Aorta (tissue), 5 donors: Measurements from ENCODE around the gene TAGLN2. TPM values are rescaled to one million over a fixed set of nuclear protein-coding genes. Genes with fewer than 3 reads are reported as not detected.

Experiments used
- ATAC-seq: fragments of 200-7000 bp; cut with Tn5 transposase; one replicate; pipeline ENCODE4 v1.9.1; 2022; ENCODE audit warnings: moderate library complexity; ENCODE audit not compliant: low FRiP score
- DNase-seq, 2 donors: peaks; one replicate each; pipeline ENCODE4 v3.0.0-alpha.2; 2020
- H3K27ac ChIP-seq, 2 donors: one replicate each; pipeline ENCODE4 v1.5.1; 2013; ENCODE audit warnings: low read length in 2 of 2, mild to moderate bottlenecking in 2 of 2, moderate library complexity in 2 of 2, control low read depth in 1 of 2, inconsistent platforms in 1 of 2, low read depth in 1 of 2
- H3K27me3 ChIP-seq, 2 donors: one replicate each; pipeline ENCODE4 v1.6.1; 2013; ENCODE audit warnings: control low read depth in 1 of 2, low read length in 1 of 2, mild to moderate bottlenecking in 1 of 2, moderate library complexity in 1 of 2; ENCODE audit not compliant: insufficient read depth in 2 of 2, control insufficient read depth in 1 of 2
- H3K36me3 ChIP-seq, 2 donors: one replicate each; pipeline ENCODE4 v1.6.1; 2013; ENCODE audit warnings: control low read depth in 1 of 2, low read length in 1 of 2, mild to moderate bottlenecking in 1 of 2; ENCODE audit not compliant: insufficient read depth in 2 of 2, control insufficient read depth in 1 of 2
- H3K4me1 ChIP-seq, 2 donors: one replicate each; pipeline ENCODE4 v1.6.1; 2013; ENCODE audit warnings: low read length in 2 of 2, control low read depth in 1 of 2, mild to moderate bottlenecking in 1 of 2, moderate library complexity in 1 of 2; ENCODE audit not compliant: insufficient read depth in 2 of 2, control insufficient read depth in 1 of 2
- H3K4me3 ChIP-seq, 2 donors: one replicate each; pipeline ENCODE4 v1.5.1; 2013; ENCODE audit warnings: low read length in 2 of 2, control low read depth in 1 of 2, mild to moderate bottlenecking in 1 of 2
- H3K9me3 ChIP-seq: one replicate; pipeline ENCODE4 v1.6.1; 2013; ENCODE audit warnings: mild to moderate bottlenecking, low read length; ENCODE audit not compliant: control insufficient read depth
- WGBS, 2 donors: extraction: QIAGEN DNeasy Blood & Tissue Kit; methylation state at CpG; one replicate each; pipeline ENCODE4 v1.1.7; 2013; 5-methylcytosine and 5-hydroxymethylcytosine counted together
- intact Hi-C, 2 donors: fragments of 100-400 bp; cut with DNase I; formaldehyde crosslinking; loops; one replicate each; pipeline versions ENCODE4 v1.14.2 to v1.15.0; 2022
- polyA plus RNA-seq, 2 donors: library from polyadenylated mRNA; stranded (reverse); fragments of 200-250 nt; gene quantifications; one replicate each; pipeline ENCODE4 v1.2.3, GENCODE V29; 2013
- total RNA-seq, 2 donors: library from RNA; stranded (reverse); fragmentation: NEBNext Ultra II Directional; extraction: Animal tissue kit (Norgen Biotek cat#: 25700); gene quantifications; one replicate each; pipeline ENCODE4 v1.2.1, GENCODE V29; 2021
- donor health status: healthy with polysubstance abuse.
- donor health status: Bipolar disorder and iron deficiency.
- donor health status: DM: no; HTN: no; CAD: no.
- donor health status: DM: no; HTN: no; CAD: no.
- donor health status: DM: yes; HTN: yes; CAD: no.

TAGLN2 gene
- total and polyA plus RNA-seq, 4 donors: 316 to 383 (median 350) TPM

GRCh38 chr1:159883134-159883533 is 42.2 kb downstream of the TAGLN2 start:
- peaks cover 0 to 2% of the 10 kb centered on the region in 2 donors for H3K36me3 ChIP-seq
- H3K9me3 ChIP-seq: no peaks in the 10 kb centered on the region
- H3K4me1 ChIP-seq: no peaks in the 10 kb centered on the region
- DNase-seq (no peak), ATAC-seq (no peak)
- no peak overlapping the region for H3K4me3 ChIP-seq
- 64 to 65% methylated on average over 4 of the region's 4 CpGs for WGBS, 2 donors
- no peak overlapping the region for H3K27ac ChIP-seq
- H3K27me3 ChIP-seq: no peaks in the 10 kb centered on the region
- intact Hi-C loops: no loop called here

GRCh38 chr1:159882527-159882862 is 42.8 kb downstream of the TAGLN2 start:
- peaks cover 0 to 2% of the 10 kb centered on the region in 2 donors for H3K36me3 ChIP-seq
- H3K9me3 ChIP-seq: no peaks in the 10 kb centered on the region
- H3K4me3 ChIP-seq: no peak overlapping the region
- ATAC-seq (no peak), DNase-seq (no peak)
- WGBS, 2 donors: 96 to 98% methylated on average over 2 of the region's 2 CpGs
- intact Hi-C loops: no loop called here
- H3K27ac ChIP-seq: no peak overlapping the region
- no peaks in the 10 kb centered on the region for H3K4me1 ChIP-seq
- no peaks in the 10 kb centered on the region for H3K27me3 ChIP-seq

- intact Hi-C loops: no loop called here
- no peaks in the 10 kb centered on the region for H3K4me1 ChIP-seq
- WGBS, 2 donors: 78 to 85% methylated on average over 6 of the region's 6 CpGs
- no peak for ATAC-seq
- H3K9me3 ChIP-seq: no peaks in the 10 kb centered on the region
- H3K36me3 ChIP-seq: peaks cover 0 to 2% of the 10 kb centered on the region in 2 donors
- no peaks in the 10 kb centered on the region for H3K27me3 ChIP-seq
- DNase-seq: peak; percentile 74 to 87
- H3K27ac ChIP-seq: no peak overlapping the region
- no peak overlapping the region for H3K4me3 ChIP-seq
Observed at GRCh38 chr1:159881622-159882526, 43.4 kb downstream of the TAGLN2 start.

GRCh38 chr1:159880430-159880829 is 44.9 kb downstream of the TAGLN2 start:
- no peaks in the 10 kb centered on the region for H3K27me3 ChIP-seq
- WGBS, 2 donors: 92 to 98% methylated on average over 3 of the region's 3 CpGs
- peaks cover 0 to 2% of the 10 kb centered on the region in 2 donors for H3K36me3 ChIP-seq
- DNase-seq (no peak), ATAC-seq (no peak)
- no peak overlapping the region for H3K27ac ChIP-seq
- H3K4me1 ChIP-seq: no peaks in the 10 kb centered on the region
- no peak overlapping the region for H3K4me3 ChIP-seq
- intact Hi-C loops: no loop called here
- no peaks in the 10 kb centered on the region for H3K9me3 ChIP-seq

- no peak for ATAC-seq
- 90 to 95% methylated on average over 4 of the region's 4 CpGs for WGBS, 2 donors
Observed at GRCh38 chr1:159879977-159880376, 45.3 kb downstream of the TAGLN2 start.

GRCh38 chr1:159879136-159879535 is 46.2 kb downstream of the TAGLN2 start:
- Histone ChIP-seq H3K27ac (no peak overlapping the region), H3K9me3 (no peaks in the 10 kb centered on the region), H3K27me3 (no peaks in the 10 kb centered on the region), H3K36me3 (peaks cover 0 to 2% of the 10 kb centered on the region in 2 donors), H3K4me3 (no peak overlapping the region), H3K4me1 (no peaks in the 10 kb centered on the region)
- ATAC-seq (no peak), DNase-seq (no peak)
- intact Hi-C loops: no loop called here
- 85 to 87% methylated on average over 3 of the region's 3 CpGs for WGBS, 2 donors

More at GRCh38 chr1:159879977-159880376, 45.3 kb downstream of the TAGLN2 start:
- Histone ChIP-seq H3K27ac (no peak overlapping the region), H3K27me3 (no peaks in the 10 kb centered on the region), H3K36me3 (peaks cover 0 to 2% of the 10 kb centered on the region in 2 donors), H3K9me3 (no peaks in the 10 kb centered on the region), H3K4me1 (no peaks in the 10 kb centered on the region), H3K4me3 (no peak overlapping the region)
- intact Hi-C loops: no loop called here
- DNase-seq: no peak

- 96 to 97% methylated on average over 6 of the region's 6 CpGs for WGBS, 2 donors
- ATAC-seq (no peak), DNase-seq (no peak)
- intact Hi-C loops: no loop called here
- Histone ChIP-seq H3K4me1 (no peaks in the 10 kb centered on the region), H3K36me3 (peaks cover 0 to 2% of the 10 kb centered on the region in 2 donors), H3K4me3 (no peak overlapping the region), H3K27me3 (no peaks in the 10 kb centered on the region), H3K9me3 (no peaks in the 10 kb centered on the region), H3K27ac (no peak overlapping the region)
Observed at GRCh38 chr1:159877695-159878444, 47.4 kb downstream of the TAGLN2 start.

GRCh38 chr1:159873530-159874143 is 51.7 kb downstream of the TAGLN2 start:
- 95 to 96% methylated on average over 4 of the region's 4 CpGs for WGBS, 2 donors
- DNase-seq (no peak), ATAC-seq (no peak)
- intact Hi-C loops: no loop called here
- Histone ChIP-seq H3K9me3 (no peaks in the 10 kb centered on the region), H3K4me3 (no peak overlapping the region), H3K4me1 (no peaks in the 10 kb centered on the region), H3K36me3 (no peaks in the 10 kb centered on the region), H3K27me3 (no peaks in the 10 kb centered on the region), H3K27ac (no peak overlapping the region)
